Suprapubic skin (tissue), 4 donors: Measurements from ENCODE around the gene CAMTA1.

Experiments used
- CTCF ChIP-seq, 2 donors: fragments of 200-600 bp in 1 of 2; fragments of 450-650 bp in 1 of 2; sonication (generic) in 1 of 2; IDR thresholded peaks; one replicate each; pipeline ENCODE4 v1.5.1; 2016 to 2019; ENCODE audit warnings: antibody characterized with exemption in 2 of 2, mild to moderate bottlenecking in 1 of 2, moderate library complexity in 1 of 2
- EP300 ChIP-seq: sonication (generic); formaldehyde crosslinking; IDR thresholded peaks from one replicate; pipeline ENCODE4 v1.6.1; 2017; ENCODE audit warnings: antibody characterized with exemption
- POLR2A ChIP-seq, 2 donors: fragments of 450-650 bp; IDR thresholded peaks; one replicate each; pipeline ENCODE4 v1.6.1; 2017; ENCODE audit warnings: antibody characterized with exemption in 2 of 2, mild to moderate bottlenecking in 2 of 2, moderate library complexity in 2 of 2
- POLR2AphosphoS5 ChIP-seq, 3 donors: sonication (generic); formaldehyde crosslinking; IDR thresholded peaks; one replicate each; pipeline ENCODE4 v1.6.1; 2017; ENCODE audit warnings: antibody characterized with exemption in 3 of 3

- TF ChIP-seq EP300, result no peak
- no peak for TF ChIP-seq CTCF (IDR thresholded peaks at IDR 0.05)
- no peak for TF ChIP-seq POLR2AphosphoS5 (IDR thresholded peaks at IDR 0.05)
- no peak for TF ChIP-seq POLR2A (IDR thresholded peaks at IDR 0.05)
These were observed 190.2 kb downstream of the CAMTA1 start for GRCh38 chr1:6975331-6976043.
